Mesendoderm (in vitro differentiated cells): ENCODE data around the gene CD22.

ENCODE experiments used
- DNase-seq: peaks from one replicate; pipeline ENCODE4 v3.0.0; 2013
- H2AK5ac ChIP-seq: 2 replicates; pipeline ENCODE4 v1.6.1; 2013; ENCODE audit warnings: low read length, inconsistent platforms
- H2BK120ac ChIP-seq: 2 replicates; pipeline ENCODE4 v1.6.1; 2013; ENCODE audit warnings: low read depth, mild to moderate bottlenecking, low read length, moderate library complexity, mixed read lengths
- H2BK15ac ChIP-seq: replicated peaks from 2 replicates; pipeline ENCODE4 v1.6.1; 2013; ENCODE audit warnings: low read depth, mild to moderate bottlenecking, moderate library complexity
- H2BK5ac ChIP-seq: 2 replicates; pipeline ENCODE4 v1.6.1; 2013; ENCODE audit warnings: low read length, inconsistent platforms
- H3K18ac ChIP-seq: 2 replicates; pipeline ENCODE4 v1.6.1; 2013; ENCODE audit warnings: mild to moderate bottlenecking, low read length, mixed read lengths
- H3K23ac ChIP-seq: one replicate; pipeline ENCODE4 v1.6.1; 2013; ENCODE audit warnings: low read length
- H3K27ac ChIP-seq: 2 replicates; pipeline ENCODE4 v1.5.1; 2013; ENCODE audit warnings: low read depth, mild to moderate bottlenecking, inconsistent platforms, low read length, moderate library complexity
- H3K27me3 ChIP-seq: 2 replicates; pipeline ENCODE4 v1.6.1; 2013; ENCODE audit warnings: low read length, control low read depth, mild to moderate bottlenecking, inconsistent platforms; ENCODE audit not compliant: insufficient read depth, poor library complexity
- H3K36me3 ChIP-seq: 2 replicates; pipeline ENCODE4 v1.6.1; 2013; ENCODE audit warnings: low read length, inconsistent platforms; ENCODE audit not compliant: control insufficient read depth, insufficient read depth
- H3K4ac ChIP-seq: one replicate; pipeline ENCODE4 v1.6.1; 2013; ENCODE audit warnings: low read depth, mild to moderate bottlenecking, low read length, moderate library complexity
- H3K4me1 ChIP-seq: 2 replicates; pipeline ENCODE4 v1.6.1; 2013; ENCODE audit warnings: low read depth, low read length, inconsistent platforms; ENCODE audit not compliant: control insufficient read depth
- H3K4me2 ChIP-seq: 2 replicates; pipeline ENCODE4 v1.6.1; 2013; ENCODE audit warnings: low read length
- H3K4me3 ChIP-seq: 2 replicates; pipeline ENCODE4 v1.5.1; 2013; ENCODE audit warnings: mild to moderate bottlenecking, low read length
- H3K56ac ChIP-seq: one replicate; pipeline ENCODE4 v1.6.1; 2013; ENCODE audit warnings: low read length
- H3K79me1 ChIP-seq: 2 replicates; pipeline ENCODE4 v1.6.1; 2013; ENCODE audit warnings: low read length, inconsistent platforms
- H3K79me2 ChIP-seq: 2 replicates; pipeline ENCODE4 v1.6.1; 2013; ENCODE audit warnings: mild to moderate bottlenecking, low read length; ENCODE audit not compliant: control insufficient read depth, insufficient read depth
- H3K9ac ChIP-seq: 2 replicates; pipeline ENCODE4 v1.6.1; 2013; ENCODE audit warnings: low read length, inconsistent platforms
- H4K5ac ChIP-seq: one replicate; pipeline ENCODE4 v1.6.1; 2013; ENCODE audit warnings: low read length
- H4K8ac ChIP-seq: one replicate; pipeline ENCODE4 v1.6.1; 2013; ENCODE audit warnings: low read depth, mild to moderate bottlenecking, control low read depth, low read length, moderate library complexity
- WGBS: extraction: QIAGEN DNeasy Blood & Tissue Kit; methylation state at CpG from one replicate; pipeline ENCODE4 v1.1.7; 2013; ENCODE audit warnings: low lambda C conversion rate, missing lambda C conversion rate; ENCODE audit not compliant: insufficient coverage; ENCODE audit errors: extremely low coverage; 5-methylcytosine and 5-hydroxymethylcytosine counted together

Gene CD22

GRCh38 chr19:35293808-35294207, 35.2 kb upstream of the CD22 start:
- Histone ChIP-seq H3K4me3 (no peak overlapping the region), H2BK5ac (no peak overlapping the region), H3K4ac (no peak overlapping the region), H2AK5ac (no peak overlapping the region), H4K8ac (no peak overlapping the region), H3K79me2 (no peaks in the 10 kb centered on the region), H3K23ac (no peak overlapping the region), H3K79me1 (no peaks in the 10 kb centered on the region), H3K27ac (no peak overlapping the region), H2BK120ac (no peak overlapping the region), H4K5ac (no peak overlapping the region), H3K4me1 (no peaks in the 10 kb centered on the region), H3K4me2 (no peak overlapping the region), H2BK15ac (no peak overlapping the region), H3K9ac (no peak overlapping the region), H3K27me3 (no peaks in the 10 kb centered on the region), H3K36me3 (no peaks in the 10 kb centered on the region), H3K18ac (no peak overlapping the region), H3K56ac (peak overlapping the region; percentile 42)
- WGBS: no CpG with 5 or more reads among the region's 17 CpGs
- no peak for DNase-seq

- Histone ChIP-seq H2BK120ac (no peak overlapping the region), H3K9ac (no peak overlapping the region), H3K79me1 (no peaks in the 10 kb centered on the region), H3K27me3 (no peaks in the 10 kb centered on the region), H3K79me2 (no peaks in the 10 kb centered on the region), H3K23ac (no peak overlapping the region), H3K4me1 (no peaks in the 10 kb centered on the region), H3K4me2 (no peak overlapping the region), H4K5ac (no peak overlapping the region), H3K4ac (no peak overlapping the region), H2BK15ac (no peak overlapping the region), H3K18ac (no peak overlapping the region), H3K27ac (no peak overlapping the region), H3K4me3 (no peak overlapping the region), H3K36me3 (no peaks in the 10 kb centered on the region), H4K8ac (no peak overlapping the region), H2BK5ac (no peak overlapping the region), H2AK5ac (no peak overlapping the region), H3K56ac (no peak overlapping the region)
- no CpG with 5 or more reads among the region's 3 CpGs for WGBS
- DNase-seq: no peak
Observed at GRCh38 chr19:35294328-35294727, 34.7 kb upstream of the CD22 start.

- Histone ChIP-seq H3K23ac (no peak overlapping the region), H3K79me1 (no peaks in the 10 kb centered on the region), H3K56ac (no peak overlapping the region), H4K5ac (no peak overlapping the region), H3K27ac (no peak overlapping the region), H2BK120ac (no peak overlapping the region), H3K4me2 (no peak overlapping the region), H2AK5ac (no peak overlapping the region), H3K79me2 (no peaks in the 10 kb centered on the region), H3K4ac (no peak overlapping the region), H3K4me1 (no peaks in the 10 kb centered on the region), H3K27me3 (no peaks in the 10 kb centered on the region), H2BK15ac (no peak overlapping the region), H3K4me3 (no peak overlapping the region), H3K9ac (no peak overlapping the region), H4K8ac (no peak overlapping the region), H3K18ac (no peak overlapping the region), H3K36me3 (no peaks in the 10 kb centered on the region), H2BK5ac (no peak overlapping the region)
- no CpG with 5 or more reads among the region's 25 CpGs for WGBS
- no peak for DNase-seq
Observed at GRCh38 chr19:35294859-35295791, 33.9 kb upstream of the CD22 start.

- H4K5ac ChIP-seq: no peak overlapping the region
- H3K56ac ChIP-seq: no peak overlapping the region
- no peaks in the 10 kb centered on the region for H3K79me2 ChIP-seq
- DNase-seq: no peak
- H3K36me3 ChIP-seq: no peaks in the 10 kb centered on the region
- no peaks in the 10 kb centered on the region for H3K4me1 ChIP-seq
- no peak overlapping the region for H3K27ac ChIP-seq
- H3K4me3 ChIP-seq: no peak overlapping the region
- no peak overlapping the region for H3K4me2 ChIP-seq
- H3K23ac ChIP-seq: no peak overlapping the region
- H3K79me1 ChIP-seq: no peaks in the 10 kb centered on the region
- no CpG with 5 or more reads among the region's 24 CpGs for WGBS
- no peak overlapping the region for H4K8ac ChIP-seq
- H3K4ac ChIP-seq: no peak overlapping the region
- no peak overlapping the region for H2BK120ac ChIP-seq
- no peak overlapping the region for H2AK5ac ChIP-seq
- H3K9ac ChIP-seq: no peak overlapping the region
- H3K27me3 ChIP-seq: no peaks in the 10 kb centered on the region
- H3K18ac ChIP-seq: no peak overlapping the region
- H2BK5ac ChIP-seq: no peak overlapping the region
- H2BK15ac ChIP-seq: no peak overlapping the region
Observed at GRCh38 chr19:35295792-35296462, 33.1 kb upstream of the CD22 start.

GRCh38 chr19:35296644-35297514, 32.1 kb upstream of the CD22 start:
- H3K27ac ChIP-seq: no peak overlapping the region
- H3K79me1 ChIP-seq: no peaks in the 10 kb centered on the region
- H3K4me1 ChIP-seq: no peaks in the 10 kb centered on the region
- H3K23ac ChIP-seq: no peak overlapping the region
- peak; percentile 38 for DNase-seq
- H2BK15ac ChIP-seq: no peak overlapping the region
- H3K27me3 ChIP-seq: no peaks in the 10 kb centered on the region
- no peak overlapping the region for H3K9ac ChIP-seq
- no peaks in the 10 kb centered on the region for H3K36me3 ChIP-seq
- no peak overlapping the region for H4K5ac ChIP-seq
- H3K18ac ChIP-seq: no peak overlapping the region
- H3K4me2 ChIP-seq: no peak overlapping the region
- 100% methylated on average over 2 of the region's 7 CpGs for WGBS
- no peak overlapping the region for H4K8ac ChIP-seq
- H3K56ac ChIP-seq: peak overlapping the region; percentile 25
- no peak overlapping the region for H2BK120ac ChIP-seq
- H3K4ac ChIP-seq: no peak overlapping the region
- no peak overlapping the region for H2AK5ac ChIP-seq
- no peak overlapping the region for H3K4me3 ChIP-seq
- no peaks in the 10 kb centered on the region for H3K79me2 ChIP-seq
- no peak overlapping the region for H2BK5ac ChIP-seq
